NCI-H2227 treated with DMSO at 0.1 percent for 48 hours (cell line): ENCODE measurements around the gene RAB40A.

Source experiments
- DNase-seq: peaks from one replicate; lab custom pipeline; 2025; lab: John Stamatoyannopoulos, UW

RAB40A gene, protein sequence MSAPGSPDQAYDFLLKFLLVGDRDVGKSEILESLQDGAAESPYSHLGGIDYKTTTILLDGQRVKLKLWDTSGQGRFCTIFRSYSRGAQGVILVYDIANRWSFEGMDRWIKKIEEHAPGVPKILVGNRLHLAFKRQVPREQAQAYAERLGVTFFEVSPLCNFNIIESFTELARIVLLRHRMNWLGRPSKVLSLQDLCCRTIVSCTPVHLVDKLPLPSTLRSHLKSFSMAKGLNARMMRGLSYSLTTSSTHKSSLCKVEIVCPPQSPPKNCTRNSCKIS

DNA sequence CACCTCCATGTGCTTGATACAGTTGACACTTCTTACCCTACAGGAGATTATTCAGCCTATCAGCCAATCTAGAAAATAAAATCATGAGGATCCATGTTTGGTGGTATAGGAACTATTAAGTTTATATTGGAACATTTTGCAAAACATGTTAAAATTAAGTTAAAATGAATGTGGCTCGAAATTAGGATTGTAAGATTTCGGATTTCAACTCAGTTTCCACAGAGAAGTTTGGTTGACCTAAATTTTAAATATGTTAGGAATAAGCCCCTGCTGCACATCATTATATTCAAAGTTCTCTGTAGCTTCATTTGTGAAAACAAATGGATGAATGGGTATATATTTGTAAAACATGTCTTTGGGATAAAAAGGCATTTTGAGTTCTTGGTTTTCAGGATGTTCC lies at the start of gene RAB40A:
TSS of gene RAB40A (minus strand) at position 101 of the 400 bp plus-strand sequence. CDS start 18,733 bp downstream, outside the sequence.
- DNase-seq, result no peak

- DNase-seq, result no peak
These were observed 46.5 kb upstream of the RAB40A start for GRCh38 chrX:103565752-103566151.

DNA sequence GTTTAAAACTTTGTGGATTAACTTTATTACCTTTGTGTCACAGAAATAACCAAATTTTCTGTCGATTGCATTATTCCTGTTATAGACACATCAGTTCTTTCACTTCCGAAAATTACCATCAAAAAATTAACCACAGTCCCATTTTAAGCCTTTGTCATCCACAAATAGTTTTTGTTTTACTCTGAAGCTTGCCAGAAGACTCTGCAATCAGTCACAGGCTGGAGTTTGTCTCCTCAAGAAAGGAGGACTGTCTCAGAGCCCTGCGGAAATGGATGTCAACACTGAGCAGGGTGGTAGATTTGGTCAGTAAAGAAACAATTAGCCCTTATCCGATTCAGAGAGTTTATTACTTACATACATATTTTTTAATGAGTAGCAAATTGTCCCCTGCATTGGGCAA lies 45.9 kb upstream of the RAB40A start:
- DNase-seq, result no peak

- no peak for DNase-seq
These were observed 43.5 kb upstream of the RAB40A start for GRCh38 chrX:103562801-103563200.

DNA sequence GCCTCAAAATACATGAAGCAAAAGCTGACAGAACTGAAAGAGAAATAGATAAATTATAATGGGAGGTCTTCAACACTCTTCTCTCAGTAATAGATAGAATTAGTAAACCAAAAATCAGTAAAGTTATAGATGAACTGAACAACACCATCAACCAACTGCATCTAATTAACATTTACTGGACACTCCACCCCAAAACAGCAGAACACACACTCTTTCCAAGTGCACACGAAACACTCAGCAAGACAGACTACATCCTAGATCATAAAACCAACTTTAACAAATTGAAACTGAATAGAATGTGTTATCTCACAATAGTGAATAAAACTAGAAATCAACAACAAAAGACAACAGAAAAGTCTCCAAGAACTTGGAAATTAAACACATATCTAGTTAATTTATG lies 41.0 kb upstream of the RAB40A start:
- no peak for DNase-seq

- DNase-seq, result no peak
These were observed 37.8 kb upstream of the RAB40A start for GRCh38 chrX:103556963-103557612.

DNA sequence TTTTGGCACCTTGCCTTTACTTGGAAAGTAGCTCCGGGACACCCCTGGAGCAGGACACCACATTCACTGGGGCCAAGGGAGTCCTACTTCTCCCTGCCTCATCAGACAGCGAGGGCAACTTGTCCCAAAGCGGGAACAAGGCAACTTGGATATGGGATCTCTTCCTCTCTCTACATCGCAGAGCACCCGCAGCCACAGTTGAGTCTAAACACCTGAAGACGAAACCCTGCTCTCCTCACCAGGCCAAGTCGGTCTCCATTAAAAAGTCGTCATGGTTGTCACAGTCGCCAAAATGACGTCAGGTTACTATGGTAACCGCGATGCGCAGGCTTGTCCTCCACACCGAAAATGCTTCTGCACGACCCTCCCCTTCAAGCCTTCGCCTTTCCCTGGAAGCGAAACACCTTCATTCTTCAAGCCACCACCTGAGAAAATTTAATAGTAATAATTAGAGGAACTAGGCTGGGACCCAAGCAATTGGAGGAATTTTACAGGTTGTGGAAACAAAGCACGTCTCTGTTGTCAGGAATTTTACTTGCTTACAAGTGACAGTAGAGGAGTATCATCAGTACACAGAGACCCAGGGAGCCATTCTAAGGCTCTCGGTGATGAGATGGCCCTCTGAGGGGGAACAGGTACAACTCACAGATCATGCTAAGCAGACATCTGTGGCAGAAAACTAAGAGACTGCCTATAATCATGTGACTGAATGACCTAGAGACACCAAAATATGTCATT lies 35.6 kb upstream of the RAB40A start:
- peak; percentile 86 for DNase-seq

DNA sequence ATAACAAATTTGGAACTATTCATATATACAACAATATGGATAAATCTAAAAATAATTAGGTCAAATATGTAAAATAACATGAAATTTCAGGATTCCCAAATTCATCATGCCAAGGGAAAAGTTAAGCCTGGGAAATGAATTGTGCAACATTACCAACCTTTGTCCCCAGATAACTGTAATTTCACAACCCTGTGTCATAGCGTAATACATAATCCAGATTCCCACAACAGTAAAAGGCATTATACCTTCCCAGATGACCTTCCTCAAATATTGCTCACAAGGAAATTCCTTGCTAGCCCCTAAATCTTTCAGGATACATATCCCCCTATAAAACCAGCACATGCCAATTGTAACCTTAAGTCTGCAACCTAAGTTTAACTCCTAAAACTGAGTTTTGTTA lies 32.9 kb upstream of the RAB40A start:
- DNase-seq, result no peak

GRCh38 chrX:103550415-103551051 lies 31.2 kb upstream of the RAB40A start:
- no peak for DNase-seq

DNA sequence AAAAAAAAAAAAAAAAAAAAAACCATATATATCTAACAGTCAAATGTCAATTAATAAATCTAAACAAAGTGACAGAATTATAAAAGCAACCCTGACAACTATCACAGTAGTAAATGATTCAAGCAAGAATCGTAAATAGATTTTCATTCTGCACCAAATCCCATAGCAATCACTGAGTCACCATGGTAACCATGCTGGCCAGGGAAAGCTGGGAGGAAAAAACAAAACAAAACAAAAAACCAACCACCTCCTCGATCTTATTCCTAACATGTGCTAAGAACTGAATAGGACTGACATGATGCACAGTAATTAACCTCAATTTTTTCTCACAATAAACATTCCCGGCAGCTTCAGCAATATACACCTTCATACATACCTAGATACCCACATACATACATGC lies 30.6 kb upstream of the RAB40A start:
- no peak for DNase-seq

DNA sequence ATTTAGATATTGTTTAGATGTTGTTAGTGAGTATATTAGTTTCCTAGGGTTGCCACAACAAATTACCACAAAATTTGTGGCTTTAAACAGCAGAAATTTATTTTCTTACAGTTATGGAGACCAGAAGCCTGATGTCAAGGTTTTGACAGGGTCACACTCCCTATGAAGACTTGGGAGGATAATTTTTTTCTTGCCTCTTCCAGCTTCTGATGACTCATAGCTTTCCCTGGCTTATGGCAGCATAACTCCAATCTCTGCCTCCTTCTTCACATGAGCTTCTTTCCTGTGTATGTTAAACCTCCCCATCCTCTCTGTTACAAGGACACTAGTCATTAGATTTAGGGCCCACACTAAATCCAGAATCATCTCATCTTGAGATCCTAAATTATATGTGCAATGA lies 20.9 kb upstream of the RAB40A start:
- DNase-seq, result no peak

- DNase-seq, result no peak
These were observed 20.4 kb upstream of the RAB40A start for GRCh38 chrX:103539695-103540094.

GRCh38 chrX:103538728-103539127 lies 19.4 kb upstream of the RAB40A start:
- no peak for DNase-seq

GRCh38 chrX:103537871-103538387 lies 18.6 kb upstream of the RAB40A start:
- DNase-seq, result no peak

DNA sequence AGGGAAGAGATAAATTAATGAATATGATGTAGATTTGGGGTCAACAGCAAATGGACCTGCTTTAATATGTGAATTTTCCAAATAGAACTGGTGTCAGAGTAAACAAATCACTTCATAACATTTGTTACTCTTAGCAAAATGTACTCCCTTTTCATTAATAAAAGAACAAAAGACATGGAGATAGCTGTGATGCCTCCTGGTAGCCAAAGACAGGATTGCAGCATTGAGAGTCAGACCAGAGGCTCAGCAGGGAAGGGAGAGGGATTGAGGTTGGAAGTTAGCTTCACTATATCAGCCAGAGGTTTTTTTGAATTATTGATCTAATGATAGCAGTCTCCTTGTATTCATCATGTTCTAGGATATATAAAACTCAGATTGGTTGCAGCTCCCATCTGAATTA lies 17.4 kb upstream of the RAB40A start:
- DNase-seq, result no peak

GRCh38 chrX:103536071-103536470 lies 16.8 kb upstream of the RAB40A start:
- DNase-seq, result no peak

GRCh38 chrX:103535206-103535605 lies 15.9 kb upstream of the RAB40A start:
- DNase-seq, result no peak

- DNase-seq, result peak; percentile 72
These were observed 14.4 kb upstream of the RAB40A start for GRCh38 chrX:103533511-103534216.

GRCh38 chrX:103531002-103531401 lies 11.7 kb upstream of the RAB40A start:
- DNase-seq, result no peak

GRCh38 chrX:103530545-103530944 lies 11.3 kb upstream of the RAB40A start:
- no peak for DNase-seq

DNA sequence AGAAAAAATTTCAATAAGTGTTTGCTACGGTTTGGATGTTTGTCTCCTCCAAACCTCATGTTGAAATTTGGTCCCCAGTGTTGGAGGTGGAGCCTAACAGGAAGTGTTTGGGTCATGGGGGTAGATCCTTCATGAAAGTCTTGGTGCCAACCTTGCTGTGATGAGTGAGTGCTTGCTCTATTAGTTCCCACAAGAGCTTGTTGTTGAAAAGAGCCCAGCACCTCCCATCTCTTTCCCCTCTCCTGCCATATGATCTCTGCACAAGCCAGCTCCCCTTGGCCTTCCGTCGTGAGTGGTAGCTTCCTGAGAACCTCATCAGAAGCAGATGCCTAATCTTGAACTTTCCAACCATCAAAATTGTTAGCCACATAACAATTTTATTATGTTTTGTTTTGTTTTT lies 10.3 kb upstream of the RAB40A start:
- no peak for DNase-seq

GRCh38 chrX:103524747-103525146 lies 5.5 kb upstream of the RAB40A start:
- DNase-seq, result no peak
